GM23248 (cell line): ENCODE data around the gene ZMIZ2. TPM values are rescaled to one million over a fixed set of nuclear protein-coding genes. Genes with fewer than 3 reads are reported as not detected.
"Not testable (repeated sequence)": the region's sequence is repeated elsewhere in the genome, so short reads cannot be mapped to it uniquely, and the experiment has no call there.

ENCODE experiments used
- DNase-seq: peaks from one replicate; pipeline ENCODE4 v3.0.0-alpha.2; 2015
- H2AFZ ChIP-seq: fragments of 200-600 bp; sonication (generic); 2 replicates; pipeline ENCODE4 v1.6.1; 2016; ENCODE audit warnings: antibody characterized with exemption
- H3F3A ChIP-seq: fragments of 200-600 bp; sonication (generic); 2 replicates; pipeline ENCODE4 v1.6.1; 2016; ENCODE audit warnings: mild to moderate bottlenecking, antibody characterized with exemption, mixed run types; ENCODE audit not compliant: insufficient read depth
- H3K27ac ChIP-seq: fragments of 200-600 bp; sonication (generic); 2 replicates; pipeline ENCODE4 v1.5.1; 2016; ENCODE audit warnings: mild to moderate bottlenecking
- H3K27me3 ChIP-seq: fragments of 200-600 bp; sonication (generic); replicated peaks from 2 replicates; pipeline ENCODE4 v1.6.1; 2016; ENCODE audit warnings: mild to moderate bottlenecking; ENCODE audit not compliant: insufficient read depth
- H3K36me3 ChIP-seq: fragments of 200-600 bp; sonication (generic); 2 replicates; pipeline ENCODE4 v1.6.1; 2016; ENCODE audit warnings: low read depth, mild to moderate bottlenecking
- H3K4me1 ChIP-seq: fragments of 200-600 bp; sonication (generic); 2 replicates; pipeline ENCODE4 v1.6.1; 2016; ENCODE audit warnings: mild to moderate bottlenecking; ENCODE audit not compliant: insufficient read depth
- H3K4me2 ChIP-seq: fragments of 200-600 bp; sonication (generic); one replicate; pipeline ENCODE4 v1.6.1; 2016; ENCODE audit warnings: mild to moderate bottlenecking; ENCODE audit not compliant: unreplicated experiment
- H3K4me3 ChIP-seq: fragments of 200-600 bp; sonication (generic); 2 replicates; pipeline ENCODE4 v1.5.1; 2016; ENCODE audit warnings: mild to moderate bottlenecking
- H3K79me2 ChIP-seq: fragments of 200-600 bp; sonication (generic); 2 replicates; pipeline ENCODE4 v1.6.1; 2016; ENCODE audit warnings: mild to moderate bottlenecking; ENCODE audit not compliant: insufficient read depth
- H3K9ac ChIP-seq: fragments of 200-600 bp; sonication (generic); 2 replicates; pipeline ENCODE4 v1.6.1; 2016; ENCODE audit warnings: mild to moderate bottlenecking
- H3K9me2 ChIP-seq: fragments of 200-600 bp; sonication (generic); 2 replicates; pipeline ENCODE4 v1.6.1; 2016; ENCODE audit warnings: mixed run types, mild to moderate bottlenecking, moderate library complexity; ENCODE audit not compliant: insufficient read depth
- H3K9me3 ChIP-seq: fragments of 200-600 bp; sonication (generic); one replicate; pipeline ENCODE4 v1.6.1; 2017; ENCODE audit warnings: low read depth
- H4K20me1 ChIP-seq: fragments of 200-600 bp; sonication (generic); 2 replicates; pipeline ENCODE4 v1.6.0; 2016; ENCODE audit not compliant: insufficient read depth
- EZH2 ChIP-seq: fragments of 200-600 bp; sonication (generic); IDR thresholded peaks from 2 replicates; pipeline ENCODE4 v1.6.1; 2018; ENCODE audit warnings: antibody characterized with exemption, mild to moderate bottlenecking; ENCODE audit not compliant: insufficient read depth, poor library complexity, severe bottlenecking
- EZH2phosphoT487 ChIP-seq: fragments of 200-600 bp; sonication (generic); IDR thresholded peaks from 2 replicates; pipeline ENCODE4 v1.6.1; 2018; ENCODE audit warnings: antibody characterized with exemption, moderate library complexity, mild to moderate bottlenecking, low read depth; ENCODE audit not compliant: insufficient read depth
- WGBS, 2 experiments: methylation state at CpG; one replicate each; pipeline ENCODE4 v1.1.6; 2015 to 2017; ENCODE audit warnings: low lambda C conversion rate in 2 of 2, low coverage in 1 of 2; ENCODE audit errors: missing lambda C conversion rate in 2 of 2; 5-methylcytosine and 5-hydroxymethylcytosine counted together
- in situ Hi-C: fragments of 300-500 bp; cut with MboI; formaldehyde crosslinking; loops from 2 replicates; pipeline ENCODE4 v1.15.0; 2020
- polyA plus RNA-seq: library from polyadenylated mRNA; unstranded; fragments of >200 nt; fragmentation: Nextera tagmentation; extraction: Ambion mirVana; gene quantifications from 2 replicates; pipeline ENCODE4 v1.2.1, GENCODE V29; 2016
- total RNA-seq: library from RNA; depleted of rRNA; stranded (reverse); fragments of >200 nt; shearing (Covaris generic); gene quantifications from 2 replicates; pipeline ENCODE4 v1.2.3, GENCODE V29; 2014

Gene ZMIZ2
- total and polyA plus RNA-seq, 2 experiments from 2014 or later: 7.8 to 9.7 TPM

DNA sequence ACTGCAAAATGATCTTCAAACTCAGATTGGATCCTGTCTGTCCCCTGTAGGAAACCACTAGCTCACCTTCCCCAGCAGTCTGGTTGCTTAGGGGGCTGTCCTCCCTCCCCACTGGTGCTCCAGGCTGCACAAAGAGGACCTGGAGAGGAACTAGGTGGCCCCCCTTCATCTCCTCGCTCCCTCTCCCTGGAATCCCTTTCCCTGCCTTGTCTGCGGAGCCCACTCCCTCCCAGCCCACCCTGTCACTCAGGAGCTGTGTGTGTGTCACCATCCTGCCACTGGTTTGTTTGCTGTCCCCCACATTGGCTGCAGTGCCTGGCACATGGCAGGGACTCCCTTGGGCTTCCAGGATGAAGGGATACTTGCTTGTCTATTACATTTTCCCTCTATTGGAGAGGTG lies 35.5 kb upstream of the ZMIZ2 start:
- DNase-seq: no peak
- H3K79me2 ChIP-seq: no peaks in the 10 kb centered on the region
- H2AFZ ChIP-seq: no peak overlapping the region
- H3K27me3 ChIP-seq: no peaks in the 10 kb centered on the region
- peaks cover 10% of the 10 kb centered on the region for H3K4me1 ChIP-seq
- H3K4me3 ChIP-seq: no peak overlapping the region
- no peaks in the 10 kb centered on the region for H3K9me2 ChIP-seq
- no peak overlapping the region for H3K9ac ChIP-seq
- no peak overlapping the region for H3K4me2 ChIP-seq
- H3K9me3 ChIP-seq: no peaks in the 10 kb centered on the region
- H4K20me1 ChIP-seq: no peaks in the 10 kb centered on the region
- no peak overlapping the region for H3K27ac ChIP-seq
- no peaks in the 10 kb centered on the region for H3F3A ChIP-seq
- in situ Hi-C loops: no loop called here
- 97% methylated on average over 2 of the region's 2 CpGs; no CpG with 5 or more reads in 1 of the 2 experiments for WGBS, 2 experiments
- no peak for TF ChIP-seq EZH2phosphoT487
- TF ChIP-seq EZH2: no peak
- H3K36me3 ChIP-seq: no peaks in the 10 kb centered on the region

DNA sequence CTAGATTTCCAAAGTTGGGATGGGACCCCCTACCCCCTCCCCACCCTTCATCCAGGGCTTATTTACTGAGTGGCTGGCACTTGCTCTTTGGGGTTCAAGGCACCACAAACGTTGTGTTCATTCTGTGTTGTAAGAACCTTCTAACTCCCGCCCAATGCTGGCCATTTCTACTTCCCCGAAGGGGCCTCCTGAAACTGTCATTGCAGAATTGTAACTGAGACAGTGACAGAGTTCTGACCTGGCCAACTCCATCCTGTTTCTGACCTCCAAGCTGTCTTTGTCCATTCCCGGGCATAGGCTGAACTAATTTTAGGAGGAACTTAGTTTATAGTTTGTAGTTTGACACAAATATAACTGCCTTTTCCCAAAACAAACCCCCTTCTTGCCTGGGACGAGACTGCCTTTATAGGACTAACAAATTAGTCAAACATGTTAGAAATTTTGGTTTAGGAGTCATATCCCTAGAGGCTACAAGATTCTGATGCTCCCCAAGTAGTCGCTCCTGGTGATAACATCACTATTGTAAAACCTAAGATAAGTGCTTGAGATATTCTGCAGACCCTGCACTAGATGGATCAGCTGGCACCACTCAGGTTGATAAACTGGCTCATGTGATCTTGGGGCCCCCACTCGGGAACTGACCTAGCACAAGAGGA lies 34.8 kb upstream of the ZMIZ2 start:
- no peak for TF ChIP-seq EZH2
- TF ChIP-seq EZH2phosphoT487: no peak
- H3K4me3 ChIP-seq: no peak overlapping the region
- no peaks in the 10 kb centered on the region for H3K9me3 ChIP-seq
- no peak overlapping the region for H3K9ac ChIP-seq
- H3K79me2 ChIP-seq: no peaks in the 10 kb centered on the region
- H3K27me3 ChIP-seq: no peaks in the 10 kb centered on the region
- no peak overlapping the region for H2AFZ ChIP-seq
- H3F3A ChIP-seq: no peaks in the 10 kb centered on the region
- DNase-seq: peak; percentile 60
- no peaks in the 10 kb centered on the region for H3K9me2 ChIP-seq
- H3K36me3 ChIP-seq: no peaks in the 10 kb centered on the region
- WGBS, 2 experiments: 33 to 41% methylated on average over 7 of the region's 7 CpGs
- peaks cover 10% of the 10 kb centered on the region for H3K4me1 ChIP-seq
- H3K27ac ChIP-seq: no peak overlapping the region
- in situ Hi-C loops: no loop called here
- no peaks in the 10 kb centered on the region for H4K20me1 ChIP-seq
- peak overlapping the region; percentile 43 for H3K4me2 ChIP-seq

DNA sequence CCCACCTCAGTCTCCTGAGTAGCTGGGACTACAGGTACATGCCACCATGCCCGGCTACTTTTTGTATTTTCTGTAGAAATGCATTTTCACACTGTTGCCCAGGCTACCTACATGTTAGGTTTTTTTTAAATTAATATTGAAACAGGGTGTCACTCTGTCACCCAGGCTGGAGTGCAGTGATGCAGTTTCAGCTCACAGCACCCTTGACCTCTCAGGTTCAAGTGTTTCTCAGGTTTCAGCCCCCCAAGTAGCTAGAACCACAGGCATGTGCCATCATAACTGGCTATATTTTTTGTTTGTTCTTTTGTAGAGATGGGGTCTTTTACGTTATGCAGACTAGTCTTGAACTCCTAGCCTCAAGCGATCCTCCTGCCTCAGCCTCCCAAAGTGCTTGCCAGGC lies 32.4 kb upstream of the ZMIZ2 start:
- TF ChIP-seq EZH2 (no peak), EZH2phosphoT487 (no peak)
- peaks cover 10% of the 10 kb centered on the region for H3K4me1 ChIP-seq
- H3F3A ChIP-seq: no peaks in the 10 kb centered on the region
- no peaks in the 10 kb centered on the region for H3K27me3 ChIP-seq
- no peak overlapping the region for H2AFZ ChIP-seq
- no peak overlapping the region for H3K9ac ChIP-seq
- H3K9me2 ChIP-seq: no peaks in the 10 kb centered on the region
- H3K36me3 ChIP-seq: no peaks in the 10 kb centered on the region
- in situ Hi-C loops: no loop called here
- H3K4me2 ChIP-seq: no peak overlapping the region
- H3K79me2 ChIP-seq: no peaks in the 10 kb centered on the region
- DNase-seq: no peak
- H3K4me3 ChIP-seq: no peak overlapping the region
- H3K27ac ChIP-seq: no peak overlapping the region
- no peaks in the 10 kb centered on the region for H3K9me3 ChIP-seq
- H4K20me1 ChIP-seq: no peaks in the 10 kb centered on the region
- 80 to 90% methylated on average over 3 of the region's 3 CpGs for WGBS, 2 experiments

GRCh38 chr7:44720301-44720700 lies 28.3 kb upstream of the ZMIZ2 start:
- TF ChIP-seq EZH2 (no peak), EZH2phosphoT487 (no peak)
- 82 to 91% methylated on average over 4 of the region's 4 CpGs for WGBS, 2 experiments
- H3K79me2 ChIP-seq: no peaks in the 10 kb centered on the region

DNA sequence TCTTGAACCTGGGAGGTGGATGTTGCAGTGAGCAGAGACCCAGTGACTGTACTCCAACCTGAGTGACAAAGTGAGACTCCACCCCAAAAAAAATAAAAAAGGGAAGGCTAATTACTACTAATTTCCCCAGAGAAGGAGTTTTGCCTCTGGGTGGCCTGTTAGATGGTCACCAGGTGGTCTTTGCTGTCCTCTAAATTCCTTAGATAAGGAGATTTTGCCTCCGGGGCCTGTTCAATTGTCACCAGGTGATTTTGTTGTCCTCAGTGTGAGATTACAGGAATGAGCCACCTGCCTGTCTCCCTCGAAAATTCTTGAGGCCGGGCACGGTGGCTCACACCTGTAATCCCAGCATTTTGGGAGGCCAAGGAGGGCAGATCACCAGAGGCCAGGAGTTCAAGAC lies 24.4 kb upstream of the ZMIZ2 start:
- H3K9me2 ChIP-seq: no peaks in the 10 kb centered on the region
- in situ Hi-C loops: no loop called here
- H3K36me3 ChIP-seq: no peaks in the 10 kb centered on the region
- H3F3A ChIP-seq: peaks cover 24% of the 10 kb centered on the region
- no peak overlapping the region for H3K4me2 ChIP-seq
- TF ChIP-seq EZH2 (no peak), EZH2phosphoT487 (no peak)
- no peaks in the 10 kb centered on the region for H3K27me3 ChIP-seq
- H3K27ac ChIP-seq: no peak overlapping the region
- H2AFZ ChIP-seq: no peak overlapping the region
- no peaks in the 10 kb centered on the region for H4K20me1 ChIP-seq
- 88 to 91% methylated on average over 4 of the region's 4 CpGs for WGBS, 2 experiments
- no peaks in the 10 kb centered on the region for H3K79me2 ChIP-seq
- peaks cover 20% of the 10 kb centered on the region for H3K4me1 ChIP-seq
- no peak overlapping the region for H3K4me3 ChIP-seq
- DNase-seq: no peak
- no peak overlapping the region for H3K9ac ChIP-seq
- no peaks in the 10 kb centered on the region for H3K9me3 ChIP-seq

More at GRCh38 chr7:44720301-44720700, 28.3 kb upstream of the ZMIZ2 start:
- no peak overlapping the region for H3K27ac ChIP-seq
- no peak for DNase-seq
- no peak overlapping the region for H3K4me2 ChIP-seq
- no peaks in the 10 kb centered on the region for H3K9me2 ChIP-seq
- H4K20me1 ChIP-seq: no peaks in the 10 kb centered on the region
- no peak overlapping the region for H3K9ac ChIP-seq
- H2AFZ ChIP-seq: no peak overlapping the region
- H3K4me3 ChIP-seq: no peak overlapping the region
- no peaks in the 10 kb centered on the region for H3K36me3 ChIP-seq
- H3K4me1 ChIP-seq: no peaks in the 10 kb centered on the region
- H3F3A ChIP-seq: no peaks in the 10 kb centered on the region
- in situ Hi-C loops: no loop called here
- no peaks in the 10 kb centered on the region for H3K27me3 ChIP-seq
- no peaks in the 10 kb centered on the region for H3K9me3 ChIP-seq

GRCh38 chr7:44726250-44726649 lies 22.4 kb upstream of the ZMIZ2 start:
- in situ Hi-C loops: loop anchor here (5.0 kb wide), 1 partner anchor 49 kb away; no protein-coding TSS in a partner anchor
- H3K4me2 ChIP-seq, H3K79me2 ChIP-seq, H3K36me3 ChIP-seq, H3K9me2 ChIP-seq, H2AFZ ChIP-seq, DNase-seq, H3K4me3 ChIP-seq, H4K20me1 ChIP-seq, H3K27me3 ChIP-seq, H3K9me3 ChIP-seq, H3K9ac ChIP-seq: not testable (repeated sequence)
- Histone ChIP-seq H3F3A (peaks cover 24% of the 10 kb centered on the region), H3K4me1 (peaks cover 20% of the 10 kb centered on the region), H3K27ac (peak overlapping the region; percentile 93)
- 72 to 74% methylated on average over 7 of the region's 7 CpGs for WGBS, 2 experiments
